Measurements from ENCODE around the gene FASTK. TPM values are rescaled to one million over a fixed set of nuclear protein-coding genes. Genes with fewer than 3 reads are reported as not detected.
A peak's percentile ranks its signal among the peaks of the same experiment; 100 is the strongest.

The FASTK gene
- total and polyA plus RNA-seq, 4 donors = 28.9 to 108 (median 89.9) TPM

- H3K4me3 ChIP-seq = no peak overlapping the region
- no peaks in the 10 kb centered on the region for H3K27me3 ChIP-seq (ENCODE audit: control insufficient read depth in 3 of 3, insufficient read depth in 3 of 3, low read length in 2 of 3)
- H3K9me3 ChIP-seq (ENCODE audit: control insufficient read depth in 4 of 4, insufficient read depth in 3 of 4, low read length in 3 of 4) = no peaks in the 10 kb centered on the region
- H3K36me3 ChIP-seq (ENCODE audit: control insufficient read depth in 4 of 4, insufficient read depth in 4 of 4, low read length in 4 of 4) = peaks cover 11 to 25% (median 20%) of the 10 kb centered on the region in 4 donors
- WGBS, 2 donors = 78 to 89% methylated on average over 26 to 27 of the region's 27 CpGs
- ATAC-seq (ENCODE audit: insufficient read depth, low FRiP score) (no peak), DNase-seq (peak in 1 of 3 donors; percentile 12)
- H3K27ac ChIP-seq (ENCODE audit: low read depth in 1 of 2, low read length in 1 of 2) = no peak overlapping the region
- TF ChIP-seq CTCF (IDR thresholded peaks at IDR 0.05; ENCODE audit: control extremely low read depth, extremely low read depth) = no peak
- H3K4me1 ChIP-seq (ENCODE audit: control insufficient read depth in 5 of 5, insufficient read depth in 5 of 5, low read length in 5 of 5) = peaks cover 4 to 43% (median 23%) of the 10 kb centered on the region in 5 donors
- H3K9ac ChIP-seq (ENCODE audit: insufficient read depth in 1 of 2, low read length in 2 of 2) = no peak overlapping the region
Measured at GRCh38 chr7:151079199-151079910, 1.3 kb downstream of the FASTK start.

GRCh38 chr7:151078233-151079040, 2.2 kb downstream of the FASTK start:
- Histone ChIP-seq H3K27me3 (ENCODE audit: control insufficient read depth in 3 of 3, insufficient read depth in 3 of 3, low read length in 2 of 3) (no peaks in the 10 kb centered on the region), H3K9me3 (ENCODE audit: control insufficient read depth in 4 of 4, insufficient read depth in 3 of 4, low read length in 3 of 4) (no peaks in the 10 kb centered on the region), H3K4me3 (no peak overlapping the region), H3K9ac (ENCODE audit: insufficient read depth in 1 of 2, low read length in 2 of 2) (no peak overlapping the region), H3K4me1 (ENCODE audit: control insufficient read depth in 5 of 5, insufficient read depth in 5 of 5, low read length in 5 of 5) (peaks cover 4 to 39% (median 23%) of the 10 kb centered on the region in 5 donors), H3K27ac (ENCODE audit: low read depth in 1 of 2, low read length in 1 of 2) (no peak overlapping the region), H3K36me3 (ENCODE audit: control insufficient read depth in 4 of 4, insufficient read depth in 4 of 4, low read length in 4 of 4) (peaks cover 17 to 32% (median 24%) of the 10 kb centered on the region in 4 donors)
- ATAC-seq (ENCODE audit: insufficient read depth, low FRiP score) (no peak), DNase-seq (no peak)
- no peak for TF ChIP-seq CTCF (IDR thresholded peaks at IDR 0.05; ENCODE audit: control extremely low read depth, extremely low read depth)
- 61% methylated on average over 22 of the region's 22 CpGs for WGBS, 2 donors

- Histone ChIP-seq H3K27ac (ENCODE audit: low read depth in 1 of 2, low read length in 1 of 2) (no peak overlapping the region), H3K9ac (ENCODE audit: insufficient read depth in 1 of 2, low read length in 2 of 2) (no peak overlapping the region), H3K27me3 (ENCODE audit: control insufficient read depth in 3 of 3, insufficient read depth in 3 of 3, low read length in 2 of 3) (no peaks in the 10 kb centered on the region), H3K4me3 (no peak overlapping the region), H3K36me3 (ENCODE audit: control insufficient read depth in 4 of 4, insufficient read depth in 4 of 4, low read length in 4 of 4) (peaks cover 17 to 36% (median 24%) of the 10 kb centered on the region in 4 donors), H3K4me1 (ENCODE audit: control insufficient read depth in 5 of 5, insufficient read depth in 5 of 5, low read length in 5 of 5) (peaks cover 4 to 38% (median 23%) of the 10 kb centered on the region in 5 donors), H3K9me3 (ENCODE audit: control insufficient read depth in 4 of 4, insufficient read depth in 3 of 4, low read length in 3 of 4) (no peaks in the 10 kb centered on the region)
- WGBS, 2 donors = 81 to 87% methylated on average over 10 of the region's 10 CpGs
- DNase-seq (no peak), ATAC-seq (ENCODE audit: insufficient read depth, low FRiP score) (no peak)
- TF ChIP-seq CTCF (IDR thresholded peaks at IDR 0.05; ENCODE audit: control extremely low read depth, extremely low read depth) = no peak
Measured at GRCh38 chr7:151077705-151078232, 2.8 kb downstream of the FASTK start.

Measured in lung (tissue), 12 donors.